Measurements from ENCODE around the gene KRTAP4-4. TPM values are rescaled to one million over a fixed set of nuclear protein-coding genes. Genes with fewer than 3 reads are reported as not detected.

Gene KRTAP4-4
- total RNA-seq: not detected in 2 replicates

DNA sequence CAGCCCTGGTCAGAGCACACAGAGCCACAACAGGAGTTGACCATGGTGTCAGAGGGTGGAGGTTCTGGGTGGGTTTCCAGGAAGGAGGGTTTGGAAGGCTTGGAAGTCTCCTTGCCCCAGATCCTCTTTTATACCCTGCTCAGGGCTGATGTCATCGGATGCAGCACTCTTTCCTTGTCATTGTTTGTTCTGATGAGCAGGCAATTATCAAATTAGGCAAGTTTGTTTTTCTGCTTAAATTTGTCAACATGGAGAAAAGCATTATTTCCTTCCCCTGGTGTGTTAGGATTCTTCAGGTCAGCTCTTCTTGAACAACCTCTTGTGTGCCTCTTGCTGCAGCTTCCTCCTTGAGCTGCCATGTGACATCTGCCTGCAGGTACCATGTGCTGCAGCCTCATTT lies at the start of gene KRTAP4-4:
TSS of gene KRTAP4-4 (minus strand) at position 101 of the 400 bp plus-strand sequence. CDS start at position 44, 57 bp downstream.

GRCh38 chr17:41189837-41190318 lies 29.3 kb upstream of the KRTAP4-4 start, which contains the start of gene KRTAP9-1:
KRTAP9-1 (plus strand) TSS chr17:41189887; CDS start chr17:41189887, 0 bp downstream.

GRCh38 chr17:41184480-41184961 lies 24.0 kb upstream of the KRTAP4-4 start, which contains the start of gene KRTAP4-1:
KRTAP4-1 (minus strand) TSS chr17:41184911; CDS start chr17:41184854, 57 bp downstream.

DNA sequence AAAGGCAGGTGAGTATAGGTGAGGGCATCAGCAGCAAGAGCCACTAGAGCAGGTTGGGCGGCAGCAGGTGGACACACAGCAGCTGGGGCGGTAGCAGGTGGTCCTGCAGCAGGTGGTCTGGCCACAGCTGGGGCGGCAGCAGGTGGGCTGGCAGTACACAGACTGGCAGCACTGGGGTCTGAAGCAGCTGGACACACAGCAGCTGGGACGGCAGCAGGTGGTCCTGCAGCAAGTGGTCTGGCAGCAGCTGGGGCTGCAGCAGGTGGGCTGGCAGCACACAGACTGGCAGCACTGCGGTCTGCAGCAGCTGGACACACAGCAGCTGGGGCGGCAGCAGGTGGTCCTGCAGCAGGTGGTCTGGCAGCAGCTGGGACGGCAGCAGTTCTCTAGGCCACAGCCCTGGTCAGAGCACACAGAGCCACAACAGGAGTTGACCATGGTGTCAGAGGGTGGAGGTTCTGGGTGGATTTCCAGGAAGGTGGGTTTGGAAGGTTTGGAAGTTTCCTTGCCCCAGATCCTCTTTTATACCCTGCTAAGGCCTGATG lies 17.3 kb upstream of the KRTAP4-4 start, which contains the start of gene KRTAP4-2:
TSS of gene KRTAP4-2 (minus strand) at position 495 of the 545 bp plus-strand sequence. CDS start at position 438, 57 bp downstream.

DNA sequence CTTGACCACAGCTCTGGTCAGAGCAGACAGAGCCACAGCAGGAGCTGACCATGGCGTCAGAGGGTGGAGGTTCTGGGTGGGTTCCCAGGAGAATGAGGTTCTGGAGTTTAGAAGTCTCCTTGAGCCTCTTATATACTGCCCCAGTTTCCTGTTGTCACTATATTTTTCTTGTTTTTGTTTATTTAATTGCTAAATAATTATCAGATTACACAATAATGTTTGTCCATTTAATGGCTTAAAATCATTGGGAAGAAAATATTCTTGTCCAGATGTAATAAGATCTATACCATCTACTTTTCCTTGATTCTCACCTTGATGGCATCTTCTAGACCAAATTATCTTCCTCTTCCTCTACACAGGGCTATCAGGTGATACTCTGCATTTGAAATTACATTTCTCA lies 7.6 kb upstream of the KRTAP4-4 start, which contains the start of gene KRTAP4-3:
TSS of gene KRTAP4-3 (minus strand) at position 101 of the 400 bp plus-strand sequence. CDS start at position 52, 49 bp downstream.

DNA sequence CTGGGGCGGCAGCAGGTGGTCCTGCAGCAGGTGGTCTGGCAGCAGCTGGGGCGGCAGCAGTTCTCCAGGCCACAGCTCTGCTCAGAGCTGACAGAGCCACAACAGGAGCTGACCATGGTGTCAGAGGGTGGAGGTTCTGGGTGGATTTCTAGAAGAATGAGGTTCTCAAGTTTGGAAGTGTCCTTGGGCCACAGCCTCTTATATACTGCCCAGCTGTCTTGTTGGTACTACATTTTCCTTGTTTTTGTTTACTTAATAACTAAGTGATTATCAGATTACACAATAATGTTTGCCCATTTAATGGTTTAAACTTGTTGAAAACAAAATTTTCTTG lies 10.9 kb downstream of the KRTAP4-4 start, which contains the start of gene KRTAP4-5:
TSS of gene KRTAP4-5 (minus strand) at position 174 of the 334 bp plus-strand sequence. CDS start at position 116, 58 bp downstream.

DNA sequence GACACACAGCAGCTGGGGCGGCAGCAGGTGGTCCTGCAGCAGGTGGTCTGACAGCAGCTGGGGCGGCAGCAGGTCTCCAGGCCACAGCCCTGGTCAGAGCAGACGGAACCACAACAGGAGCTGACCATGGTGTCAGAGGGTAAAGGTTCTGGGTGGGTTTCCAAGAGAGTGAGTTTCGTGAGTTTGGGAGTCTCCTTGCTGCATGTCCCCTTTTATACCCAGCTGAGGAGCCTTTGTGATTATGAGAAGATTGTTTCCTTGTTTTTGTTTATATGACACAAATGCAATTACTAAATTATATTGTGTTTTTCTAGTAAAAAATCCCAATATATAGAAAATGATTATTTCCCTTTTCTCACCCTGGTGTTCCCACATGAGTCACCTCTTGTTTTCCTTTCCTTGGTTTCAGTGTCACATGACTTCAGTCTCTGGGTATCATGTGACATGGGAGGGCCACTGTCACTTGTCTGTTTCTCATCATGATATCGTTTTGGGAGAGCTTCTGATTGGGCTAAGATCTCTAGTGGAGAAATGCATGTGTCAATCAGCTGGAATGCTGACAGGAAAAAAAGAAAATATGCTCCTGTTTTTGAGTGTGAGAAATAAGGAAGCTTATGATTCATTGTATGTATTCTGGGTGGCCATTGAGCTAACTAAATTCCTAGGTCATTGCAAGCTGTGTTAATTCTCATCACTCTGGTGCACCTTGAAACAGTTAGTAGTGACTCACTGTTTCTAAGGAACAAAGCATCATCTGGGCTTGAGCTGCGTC lies 20.0 kb downstream of the KRTAP4-4 start, which contains the start of gene KRTAP4-6:
TSS of gene KRTAP4-6 (minus strand) at position 185 of the 772 bp plus-strand sequence. CDS start at position 128, 57 bp downstream.

DNA sequence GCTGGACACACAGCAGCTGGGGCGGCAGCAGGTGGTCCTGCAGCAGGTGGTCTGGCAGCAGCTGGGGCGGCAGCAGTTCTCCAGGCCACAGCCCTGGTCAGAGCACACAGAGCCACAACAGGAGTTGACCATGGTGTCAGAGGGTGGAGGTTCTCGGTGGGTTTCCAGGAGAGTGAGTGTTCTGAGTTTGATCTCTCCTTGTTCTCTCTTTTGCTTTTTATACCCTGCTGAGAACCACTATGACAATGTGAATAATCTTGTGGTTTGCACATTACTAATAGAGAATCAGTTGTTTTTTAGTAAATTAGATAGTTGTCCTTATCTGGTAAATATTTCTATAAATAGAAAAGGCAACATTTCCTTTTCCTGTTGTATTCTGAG lies 36.6 kb downstream of the KRTAP4-4 start, which contains the start of gene KRTAP4-12:
TSS of gene KRTAP4-12 (minus strand) at position 192 of the 381 bp plus-strand sequence. CDS start at position 132, 60 bp downstream.

GRCh38 chr17:41117846-41118386 lies 42.6 kb downstream of the KRTAP4-4 start, which contains the start of gene KRTAP4-11:
KRTAP4-11 (minus strand) TSS chr17:41118373; CDS start chr17:41118315, 58 bp downstream.

Other genes with a start within 250 kb of the KRTAP4-4 start
- not detected in 2 replicates for gene KRT23, start 223.1 kb downstream of the KRTAP4-4 start, total RNA-seq
- not detected in 2 replicates for gene KRT39, start 193.8 kb downstream of the KRTAP4-4 start, total RNA-seq
- gene KRT40, start 176.4 kb downstream of the KRTAP4-4 start, total RNA-seq: not detected in 2 replicates
- gene KRTAP3-3, start 166.6 kb downstream of the KRTAP4-4 start, total RNA-seq: not detected in 2 replicates
- gene KRTAP3-2, start 160.8 kb downstream of the KRTAP4-4 start, total RNA-seq: not detected in 2 replicates
- gene KRTAP3-1, start 151.6 kb downstream of the KRTAP4-4 start, total RNA-seq: not detected in 2 replicates
- not detected in 2 replicates for gene KRTAP1-5, start 133.5 kb downstream of the KRTAP4-4 start, total RNA-seq
- not detected in 2 replicates for gene KRTAP1-4, start 130.6 kb downstream of the KRTAP4-4 start, total RNA-seq
- gene KRTAP1-3, start 125.9 kb downstream of the KRTAP4-4 start, total RNA-seq: not detected in 2 replicates
- not detected in 2 replicates for gene KRTAP1-1, start 119.3 kb downstream of the KRTAP4-4 start, total RNA-seq
- not detected in 2 replicates for gene KRTAP2-1, start 113.4 kb downstream of the KRTAP4-4 start, total RNA-seq
- not detected in 2 replicates for gene KRTAP2-2, start 105.5 kb downstream of the KRTAP4-4 start, total RNA-seq
- gene KRTAP2-3, start 100.6 kb downstream of the KRTAP4-4 start, total RNA-seq: not detected in 2 replicates
- not detected in 2 replicates for gene KRTAP2-4, start 94.9 kb downstream of the KRTAP4-4 start, total RNA-seq
- gene KRTAP4-7, start 76.6 kb downstream of the KRTAP4-4 start, total RNA-seq: not detected in 2 replicates
- gene KRTAP4-8, start 62.6 kb downstream of the KRTAP4-4 start, total RNA-seq: not detected in 2 replicates
- not detected in 2 replicates for gene KRTAP4-16, start 58.5 kb downstream of the KRTAP4-4 start, total RNA-seq
- not detected in 2 replicates for gene KRTAP4-9, start 55.4 kb downstream of the KRTAP4-4 start, total RNA-seq
- not detected in 2 replicates for gene KRTAP4-11, start 42.4 kb downstream of the KRTAP4-4 start, total RNA-seq
- gene KRTAP4-12, start 36.6 kb downstream of the KRTAP4-4 start, total RNA-seq: not detected in 2 replicates
- not detected in 2 replicates for gene KRTAP4-6, start 20.2 kb downstream of the KRTAP4-4 start, total RNA-seq
- gene KRTAP4-5, start 10.9 kb downstream of the KRTAP4-4 start, total RNA-seq: not detected in 2 replicates
- gene KRTAP4-3, start 7.5 kb upstream of the KRTAP4-4 start, total RNA-seq: not detected in 2 replicates
- gene KRTAP4-2, start 17.5 kb upstream of the KRTAP4-4 start, total RNA-seq: not detected in 2 replicates
- gene KRTAP4-1, start 24.2 kb upstream of the KRTAP4-4 start, total RNA-seq: not detected in 2 replicates
- gene KRTAP9-1, start 29.1 kb upstream of the KRTAP4-4 start, total RNA-seq: not detected in 2 replicates
- gene KRTAP9-2, start 65.9 kb upstream of the KRTAP4-4 start, total RNA-seq: not detected in 2 replicates
- not detected in 2 replicates for gene KRTAP9-3, start 71.7 kb upstream of the KRTAP4-4 start, total RNA-seq
- gene KRTAP9-8, start 77.3 kb upstream of the KRTAP4-4 start, total RNA-seq: not detected in 2 replicates
- not detected in 2 replicates for gene KRTAP9-4, start 88.9 kb upstream of the KRTAP4-4 start, total RNA-seq
- gene KRTAP9-9, start 94.6 kb upstream of the KRTAP4-4 start, total RNA-seq: not detected in 2 replicates
- not detected in 2 replicates for gene KRTAP9-6, start 104.6 kb upstream of the KRTAP4-4 start, total RNA-seq
- not detected in 2 replicates for gene KRTAP9-7, start 115.0 kb upstream of the KRTAP4-4 start, total RNA-seq
- not detected in 2 replicates for gene KRTAP29-1, start 142.1 kb upstream of the KRTAP4-4 start, total RNA-seq
- gene KRTAP16-1, start 148.6 kb upstream of the KRTAP4-4 start, total RNA-seq: not detected in 2 replicates
- not detected in 2 replicates for gene KRTAP17-1, start 155.0 kb upstream of the KRTAP4-4 start, total RNA-seq
- not detected in 2 replicates for gene KRT33A, start 190.1 kb upstream of the KRTAP4-4 start, total RNA-seq
- not detected in 2 replicates for gene KRT33B, start 209.1 kb upstream of the KRTAP4-4 start, total RNA-seq
- 0.69 and 1.00 TPM in 2 replicates for gene KRT34, start 221.6 kb upstream of the KRTAP4-4 start, total RNA-seq
- gene KRT31, start 236.9 kb upstream of the KRTAP4-4 start, total RNA-seq: not detected in 2 replicates

Measured in mammary microvascular endothelial cell (primary cell).